ENCODE results near the gene TRIM2. TPM values are rescaled to one million over a fixed set of nuclear protein-coding genes. Genes with fewer than 3 reads are reported as not detected.

TRIM2 gene
- total RNA-seq, 1 donor from 2014 or later: 0.42 TPM

DNA sequence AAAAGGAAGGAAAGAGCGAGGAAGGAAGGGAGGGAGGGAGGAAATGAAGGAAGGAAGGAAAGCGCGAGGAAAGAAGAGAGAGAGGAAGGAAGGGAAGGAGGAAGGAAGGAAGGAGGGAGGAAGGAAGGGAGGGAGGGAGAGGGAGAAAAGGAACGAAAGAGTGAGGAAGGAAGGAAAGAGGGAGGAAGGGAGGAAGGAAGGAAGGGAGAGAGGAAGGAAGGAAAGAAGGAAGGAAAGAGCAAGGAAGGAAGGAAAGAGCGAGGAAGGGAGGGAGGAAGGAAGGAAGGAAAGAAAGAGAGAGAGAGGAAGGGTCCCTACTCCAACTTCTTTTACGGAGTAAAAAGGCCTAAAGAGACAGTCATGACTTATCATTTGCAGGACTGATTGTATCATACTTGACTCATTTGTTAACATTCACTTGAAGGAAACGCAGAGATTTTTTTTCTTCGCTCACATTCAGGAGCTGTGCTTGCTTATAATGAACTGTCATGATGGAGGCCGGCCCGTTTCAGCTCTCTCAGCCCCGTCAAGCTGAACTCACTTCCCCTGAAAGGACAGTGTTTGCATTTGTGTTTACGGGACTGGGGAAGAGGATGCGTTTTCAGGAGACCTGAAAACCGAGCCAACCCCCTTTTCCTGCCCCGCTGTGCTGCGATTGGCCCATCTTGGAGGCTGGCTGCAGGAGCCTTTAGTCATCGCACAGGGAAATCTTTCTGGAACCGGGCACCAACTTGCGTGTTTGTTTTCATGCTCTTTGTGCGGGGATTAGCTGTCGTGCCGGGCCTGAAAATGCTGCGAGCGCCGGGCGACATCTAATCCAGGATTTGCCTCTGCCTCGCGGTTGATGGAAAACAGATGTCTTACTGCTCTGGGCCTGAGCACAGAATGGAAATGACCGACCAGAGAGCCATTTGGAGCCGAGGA is 17.8 kb downstream of the TRIM2 start:
- intact Hi-C loops (cut with micrococcal nuclease): loop anchor here (1.0 to 5.0 kb wide), 2 partner anchors 27 to 65 kb away; no protein-coding TSS in a partner anchor

DNA sequence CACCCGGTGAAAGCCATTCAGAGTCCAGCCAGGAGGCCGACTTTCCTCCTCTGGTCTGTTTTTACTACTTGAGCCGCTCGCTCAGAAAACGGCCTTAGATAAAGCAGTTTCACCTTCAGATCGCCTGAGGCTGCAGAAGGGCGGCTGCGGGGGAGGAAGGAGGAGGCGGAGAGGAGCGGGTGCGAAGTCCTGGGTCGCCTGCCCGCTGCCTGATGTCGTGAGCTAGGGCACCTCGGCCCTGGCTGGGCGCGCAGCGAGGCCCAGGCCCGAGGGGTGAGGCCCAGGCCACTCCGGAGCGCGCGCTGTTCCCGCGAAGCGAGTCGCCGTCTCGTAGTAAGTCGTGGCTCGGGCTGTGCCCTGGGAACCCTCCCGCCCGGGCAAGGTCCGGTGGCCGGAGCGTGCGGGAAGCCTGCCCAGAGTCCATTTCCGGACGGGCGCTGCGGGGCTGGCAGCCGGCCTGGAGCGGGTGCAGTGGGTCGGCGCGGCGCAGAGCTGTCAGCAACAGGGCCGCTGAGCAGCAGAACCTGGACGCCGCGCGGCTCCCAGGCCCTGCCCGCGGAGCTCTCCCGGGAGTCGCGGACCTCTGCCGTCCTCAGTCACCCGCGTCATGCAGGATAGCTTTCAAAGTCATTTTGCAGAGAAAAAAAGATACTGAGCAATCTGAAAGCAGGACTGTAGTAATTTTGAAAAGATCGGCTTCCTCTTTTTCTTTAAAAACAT is 18.6 kb downstream of the TRIM2 start:
- intact Hi-C loops (cut with micrococcal nuclease): loop anchor here (1.0 to 5.0 kb wide), 2 partner anchors 26 to 66 kb away; no protein-coding TSS in a partner anchor

DNA sequence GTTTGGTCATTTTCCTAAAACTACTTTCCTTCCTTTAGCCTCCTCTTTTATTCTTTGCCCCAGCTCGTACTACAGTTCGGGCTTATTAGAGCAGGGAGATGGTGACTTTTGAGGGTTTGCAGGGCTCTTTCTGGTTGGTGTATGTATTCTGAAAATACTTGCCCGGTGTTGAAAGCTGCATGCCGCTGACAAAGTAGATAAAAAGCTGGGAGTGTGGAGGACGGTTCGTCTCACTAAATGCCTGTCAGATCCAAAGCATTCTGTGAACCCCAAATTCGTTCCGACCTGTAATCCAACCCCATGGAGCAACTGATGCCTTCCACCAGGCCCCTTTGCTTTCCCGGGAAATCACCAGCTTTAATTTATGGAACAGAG is 19.2 kb downstream of the TRIM2 start:
- intact Hi-C loops (cut with micrococcal nuclease): loop anchor here (5.0 kb wide), 1 partner anchor 66 kb away; no protein-coding TSS in a partner anchor

DNA sequence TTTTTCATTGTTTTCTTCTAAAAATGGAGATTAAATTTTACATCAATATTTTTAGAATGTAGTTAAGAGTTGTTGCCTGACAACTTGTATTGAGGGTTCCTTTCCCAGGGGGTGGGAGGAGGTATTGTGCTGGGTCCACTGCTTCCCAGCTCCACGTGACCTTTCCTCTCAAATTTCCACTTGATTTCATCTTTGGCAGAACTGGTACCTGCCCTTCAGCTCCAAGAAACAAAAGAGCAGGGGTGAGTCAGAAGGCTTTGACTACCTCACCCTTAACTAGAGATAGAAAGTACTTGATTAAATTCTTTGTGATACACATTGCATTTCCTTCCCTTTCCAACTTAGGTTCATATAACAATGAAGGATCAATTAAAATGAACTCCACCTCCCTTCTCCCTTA is 19.7 kb downstream of the TRIM2 start:
- intact Hi-C loops (cut with micrococcal nuclease): loop anchor here (5.0 kb wide), 1 partner anchor 67 kb away; no protein-coding TSS in a partner anchor

DNA sequence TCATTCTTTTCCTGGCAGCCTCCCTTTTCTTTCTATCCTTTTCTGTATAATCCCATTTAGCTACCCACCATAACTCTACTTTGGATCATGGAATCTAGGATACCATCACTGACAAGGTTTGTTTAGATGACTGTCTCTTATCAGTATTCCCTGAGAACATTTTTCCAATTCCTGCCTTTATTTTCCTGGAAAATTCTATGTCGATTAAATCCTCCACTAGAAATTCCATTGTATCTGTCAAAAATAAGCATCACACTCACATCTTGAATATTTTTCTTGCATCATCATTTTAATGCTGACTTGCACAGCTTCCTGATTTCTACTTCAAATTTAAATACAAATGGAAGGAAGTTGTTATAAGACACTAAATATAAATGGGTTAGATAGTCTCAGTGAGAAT is 20.2 kb downstream of the TRIM2 start:
- intact Hi-C loops (cut with micrococcal nuclease): loop anchor here (5.0 kb wide), 1 partner anchor 67 kb away; no protein-coding TSS in a partner anchor

DNA sequence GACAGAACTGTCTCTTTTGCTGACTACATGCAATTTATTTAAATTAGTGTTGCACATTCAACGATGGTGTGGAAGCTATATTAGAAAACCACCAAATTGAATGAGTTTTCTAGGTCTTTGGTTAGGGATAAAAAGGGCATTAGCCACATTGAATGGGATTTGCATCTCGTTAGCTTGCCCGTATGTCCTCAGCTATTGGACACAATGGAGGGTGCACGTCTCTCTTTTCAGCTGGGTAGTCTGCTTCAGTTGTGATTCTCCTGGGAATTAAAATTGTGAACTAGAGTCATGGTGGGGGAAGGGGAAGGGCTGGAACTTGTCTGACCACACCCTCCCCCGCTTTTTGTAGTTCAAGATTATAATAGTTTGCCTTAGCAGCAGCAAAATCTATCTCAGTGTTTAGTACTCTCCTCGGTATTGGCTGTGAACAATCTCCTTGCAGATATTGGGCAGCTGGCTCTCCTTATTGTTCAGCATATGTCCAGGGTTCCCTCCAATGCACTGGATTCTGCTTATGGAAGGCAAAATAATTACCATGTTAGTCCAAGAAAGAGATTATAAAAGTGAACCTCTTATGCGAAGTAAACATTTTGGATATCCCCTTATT is 23.3 kb downstream of the TRIM2 start:
- intact Hi-C loops (cut with micrococcal nuclease): no loop called here

DNA sequence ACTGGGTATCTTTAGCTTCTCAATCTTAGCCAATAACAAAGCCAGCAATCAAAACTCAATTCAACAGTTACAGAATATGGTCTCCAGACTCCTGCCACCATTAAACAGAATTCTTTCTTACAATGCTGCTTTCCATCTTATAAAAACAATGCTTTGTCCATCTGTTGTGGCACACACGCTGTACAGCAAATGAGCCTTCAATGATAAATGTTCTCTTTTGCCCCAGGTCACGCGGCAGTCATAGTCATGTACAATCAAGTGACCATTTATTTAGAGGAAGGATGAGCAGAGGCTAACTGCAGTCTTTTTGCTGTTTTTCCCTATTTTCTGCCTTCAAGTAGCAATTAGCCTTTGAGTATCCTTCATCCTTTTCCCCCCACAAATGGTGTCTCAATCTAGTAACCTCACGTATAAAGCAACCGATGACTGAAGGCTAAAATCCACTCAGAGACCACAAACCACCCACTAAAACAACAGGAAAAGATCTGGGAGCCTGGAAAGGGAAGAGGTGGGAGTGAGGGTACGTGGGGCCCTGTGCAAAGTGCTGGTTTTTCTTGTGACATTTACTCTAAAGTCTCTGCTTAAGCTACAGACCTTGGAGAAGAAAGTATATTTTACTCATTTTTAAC is 24.4 kb downstream of the TRIM2 start:
- intact Hi-C loops (cut with micrococcal nuclease): no loop called here

DNA sequence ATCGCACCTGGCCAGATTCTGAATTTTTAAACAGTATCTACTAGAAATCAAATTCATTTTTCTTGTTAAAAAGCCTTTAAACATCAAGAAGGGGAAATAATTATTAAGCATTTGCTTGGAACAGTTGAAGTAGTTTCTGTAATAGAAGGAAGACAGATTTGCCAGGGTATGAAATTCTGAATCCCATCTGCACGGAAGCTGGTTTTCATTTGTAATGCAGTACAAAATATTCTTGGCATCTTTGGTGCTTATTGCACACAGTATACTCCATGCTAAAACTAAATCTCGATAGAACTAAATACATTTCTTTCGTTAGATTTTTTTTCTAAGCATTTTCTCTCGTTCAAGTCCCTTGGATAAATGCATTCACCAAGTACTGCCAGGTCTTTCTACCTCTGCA is 25.3 kb downstream of the TRIM2 start:
- intact Hi-C loops (cut with micrococcal nuclease): no loop called here

DNA sequence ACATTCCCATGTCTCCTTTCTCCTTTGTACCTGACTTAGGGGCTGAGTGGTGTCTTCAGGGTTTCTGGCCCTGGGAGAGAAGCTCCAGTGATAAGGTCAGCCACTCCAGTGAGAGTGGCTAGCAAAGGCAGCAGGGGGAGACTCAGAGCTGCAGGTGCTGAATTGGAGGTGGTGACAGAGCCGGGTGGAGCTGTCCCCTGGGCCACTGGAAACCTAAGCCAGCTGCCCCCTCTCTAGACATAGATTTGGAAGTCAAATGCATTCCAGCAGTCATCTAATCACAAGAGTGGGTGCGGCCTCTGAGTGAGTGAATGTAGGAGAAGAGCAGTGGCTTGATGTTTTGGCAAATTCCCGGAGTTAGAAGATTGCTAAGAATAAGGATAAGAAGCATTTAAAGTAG is 28.5 kb downstream of the TRIM2 start:
- intact Hi-C loops (cut with micrococcal nuclease): no loop called here

DNA sequence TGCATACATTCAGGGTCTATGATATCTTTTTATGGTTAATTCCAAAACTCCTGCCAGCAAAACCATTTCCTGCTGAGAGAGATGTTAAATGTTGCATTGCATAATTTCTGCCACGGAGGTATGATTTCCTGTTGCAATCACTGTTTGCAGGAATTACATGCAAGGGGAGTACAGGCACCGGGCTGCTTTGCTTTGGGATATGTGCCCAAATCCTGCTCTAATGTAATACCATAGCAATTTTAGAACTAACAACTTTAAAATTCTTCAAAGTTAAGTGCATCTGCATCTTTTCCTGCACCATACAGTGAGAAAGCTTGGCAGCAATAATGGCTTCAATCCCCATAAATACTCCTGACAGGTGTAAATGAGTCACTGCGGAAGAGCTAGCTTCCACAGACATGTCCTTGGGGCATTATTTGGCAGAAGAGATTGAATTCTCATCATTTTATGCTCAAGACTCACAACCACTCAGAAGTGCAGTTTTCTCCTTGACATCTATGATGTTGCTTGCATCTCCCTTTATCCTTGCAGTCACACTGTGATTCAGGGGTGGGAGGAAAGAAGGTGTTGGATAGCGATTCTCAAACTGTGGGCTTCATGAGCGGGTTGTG is 29.6 kb downstream of the TRIM2 start:
- intact Hi-C loops (cut with micrococcal nuclease): no loop called here

DNA sequence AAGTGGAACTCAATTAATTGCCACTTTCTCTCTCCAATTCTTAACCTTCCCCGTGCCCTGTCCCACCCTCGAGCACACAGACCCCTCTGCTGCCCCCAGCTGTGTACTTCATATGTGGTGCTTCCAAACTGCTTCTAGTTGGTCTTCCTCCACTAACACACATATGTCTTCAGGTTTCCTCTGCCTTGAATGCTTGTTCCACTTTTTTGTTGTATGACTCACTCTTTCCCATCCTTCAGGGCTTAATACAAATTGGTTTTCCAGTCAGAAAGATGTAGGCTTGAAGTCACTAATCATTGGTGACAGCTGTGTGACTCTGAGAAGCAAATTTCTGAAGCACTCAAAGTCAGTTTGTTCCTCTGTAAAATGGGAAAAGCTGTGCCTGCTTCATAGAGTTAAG is 30.6 kb downstream of the TRIM2 start:
- intact Hi-C loops (cut with micrococcal nuclease): no loop called here

DNA sequence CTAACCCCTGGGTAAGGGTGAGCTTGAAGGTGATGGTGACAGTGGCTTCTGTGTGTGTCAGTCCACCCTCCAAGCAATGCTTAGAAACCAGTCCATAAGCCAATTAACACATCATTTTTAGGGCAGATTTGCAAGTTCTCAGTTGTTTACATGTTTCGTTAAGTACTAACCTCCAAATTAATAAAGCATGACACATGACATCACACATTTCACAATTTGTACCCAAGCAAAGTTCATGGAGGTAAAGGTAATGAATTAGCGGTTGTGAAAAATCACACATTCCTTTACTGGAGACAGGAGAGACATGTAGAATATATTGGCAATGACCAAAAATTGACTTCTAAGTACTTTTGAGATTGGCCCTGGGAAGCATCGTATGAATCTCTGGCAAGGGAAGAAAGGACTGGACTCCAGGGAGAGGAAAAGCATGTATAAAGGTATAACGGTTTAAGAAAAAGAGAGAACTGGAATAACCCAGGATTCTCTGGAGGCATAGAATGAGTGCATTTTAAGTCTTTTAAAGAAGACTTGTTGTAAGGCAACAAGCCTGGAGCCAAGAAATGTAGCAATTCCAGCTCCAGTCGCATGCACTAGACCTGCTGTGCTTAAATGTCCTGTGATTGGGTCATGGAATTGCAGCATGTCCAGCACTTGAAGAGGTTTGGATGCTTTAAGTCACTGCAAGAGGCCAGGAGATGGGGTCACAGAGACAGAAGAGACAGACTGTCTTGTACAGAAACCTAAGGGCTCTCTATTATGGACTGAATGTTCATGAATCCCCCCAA is 34.1 kb downstream of the TRIM2 start:
- intact Hi-C loops (cut with micrococcal nuclease): no loop called here

DNA sequence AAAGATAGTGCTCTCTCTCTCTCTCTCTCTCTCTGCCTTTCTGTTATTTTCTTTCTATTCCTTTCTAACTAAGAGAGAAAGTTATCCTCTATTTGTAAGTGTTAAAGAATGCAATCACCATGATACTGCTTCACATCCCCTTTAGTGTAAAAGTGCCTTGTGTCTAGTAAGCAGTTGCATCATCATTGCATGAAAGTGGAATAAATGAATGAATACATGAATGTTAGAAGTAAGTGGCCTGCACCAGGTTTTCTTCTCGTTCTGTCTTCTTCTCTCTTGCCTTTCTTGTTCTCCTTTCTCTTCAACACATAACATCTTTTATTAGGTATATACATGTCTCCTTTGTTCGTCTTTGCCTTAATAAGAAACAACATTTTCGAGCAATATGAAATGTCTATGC is 35.2 kb downstream of the TRIM2 start:
- intact Hi-C loops (cut with micrococcal nuclease): no loop called here

DNA sequence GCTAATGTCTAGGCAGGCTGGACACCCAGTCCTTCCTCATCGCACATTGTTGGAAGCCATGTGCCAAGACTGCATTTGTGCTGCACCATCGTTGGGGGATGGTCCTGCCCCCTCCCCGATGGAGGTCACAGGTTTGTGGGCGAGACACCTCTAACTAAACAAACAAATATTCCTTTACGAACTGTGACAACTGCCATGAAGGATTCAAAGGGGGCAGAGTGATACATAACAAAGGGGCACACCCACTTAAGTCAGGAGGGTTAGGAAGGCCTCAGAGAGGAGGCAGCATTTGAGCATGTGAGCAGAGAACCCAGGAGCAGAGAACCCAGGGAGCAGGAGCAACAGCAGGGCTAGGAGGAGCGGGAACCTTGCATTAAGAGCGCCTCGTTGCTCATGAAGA is 37.1 kb downstream of the TRIM2 start:
- intact Hi-C loops (cut with micrococcal nuclease): no loop called here

DNA sequence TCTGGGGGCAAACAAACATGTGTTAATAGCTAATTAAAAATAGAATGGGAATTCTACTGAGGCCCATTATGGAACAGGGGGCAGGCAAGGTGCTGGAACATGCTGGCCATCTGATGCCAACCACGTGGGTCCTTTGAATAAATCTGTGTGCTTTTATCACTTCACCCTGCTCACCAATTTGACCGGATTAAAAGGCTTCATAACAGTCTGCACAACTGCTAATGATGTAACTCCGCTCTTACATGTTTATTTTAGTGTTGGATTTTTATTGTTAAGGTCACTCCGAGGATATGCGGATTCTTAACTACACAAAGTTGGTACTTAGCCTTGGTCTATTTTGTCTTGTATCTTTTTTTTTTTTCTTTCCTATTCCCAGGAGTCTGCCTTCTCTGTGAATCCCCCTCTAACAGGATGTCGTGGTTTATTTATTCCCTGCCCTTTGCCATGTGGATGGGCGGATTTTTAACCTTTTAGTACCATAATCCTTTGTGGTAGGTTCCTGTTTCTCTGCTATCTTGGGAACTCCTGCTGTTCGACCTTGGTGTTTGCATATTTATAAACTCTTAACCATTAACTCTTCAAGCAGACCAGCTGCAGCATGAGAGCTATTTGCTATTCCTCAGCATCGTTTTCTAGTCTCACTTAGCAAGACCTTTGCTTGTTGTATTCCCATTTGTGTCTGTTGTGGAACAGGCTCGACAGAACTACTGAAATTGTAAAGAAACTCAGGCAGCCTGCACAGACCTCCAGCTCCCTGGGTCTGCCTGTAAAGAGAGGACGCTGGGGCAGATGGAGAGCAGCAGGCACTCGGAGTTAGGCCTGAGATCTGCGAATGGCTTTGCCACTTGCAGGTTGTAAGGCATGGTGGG is 38.0 kb downstream of the TRIM2 start:
- intact Hi-C loops (cut with micrococcal nuclease): no loop called here

DNA sequence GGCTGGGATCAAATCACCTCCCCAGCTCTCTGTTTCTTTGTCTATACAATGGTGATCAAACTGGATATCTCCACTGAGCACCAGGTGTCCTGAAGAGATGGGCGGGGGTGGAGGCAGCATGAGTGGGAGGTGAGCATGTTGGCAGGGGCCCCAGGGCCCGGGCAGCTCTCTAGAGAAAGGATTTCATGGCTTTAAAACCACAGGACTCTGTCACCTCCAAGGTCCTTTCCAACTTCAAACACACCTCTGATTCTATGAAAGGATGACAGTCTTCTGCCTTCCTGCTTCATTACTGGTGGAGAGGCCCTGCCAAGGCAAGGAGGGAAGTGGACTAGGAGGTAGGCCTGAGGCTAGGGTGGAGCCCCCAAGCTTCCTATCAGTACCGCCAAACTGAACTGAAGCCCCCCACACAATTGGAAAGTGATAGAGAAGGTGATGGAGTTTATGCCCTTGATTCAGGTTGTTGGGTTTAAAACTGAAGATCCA is 38.6 kb downstream of the TRIM2 start:
- intact Hi-C loops (cut with micrococcal nuclease): no loop called here

DNA sequence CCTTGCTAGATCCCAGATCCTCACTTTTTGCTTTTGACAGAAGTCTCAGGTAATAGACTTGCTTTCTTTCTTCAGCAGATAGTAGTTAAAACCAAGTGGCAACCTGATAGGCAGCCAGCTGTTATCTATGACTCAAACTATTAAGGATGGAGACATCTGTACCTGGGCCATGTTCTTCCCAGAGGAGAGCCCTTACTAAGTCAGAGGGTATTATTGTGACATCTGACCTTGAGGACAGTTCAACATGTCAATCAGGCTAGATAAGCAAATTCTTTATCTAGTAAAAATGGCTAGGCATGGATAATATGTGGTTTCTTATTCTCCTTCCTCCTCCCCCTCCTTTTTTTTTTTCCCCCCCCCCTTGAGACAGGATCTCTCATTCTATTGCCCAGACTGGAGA is 39.2 kb downstream of the TRIM2 start:
- intact Hi-C loops (cut with micrococcal nuclease): no loop called here

DNA sequence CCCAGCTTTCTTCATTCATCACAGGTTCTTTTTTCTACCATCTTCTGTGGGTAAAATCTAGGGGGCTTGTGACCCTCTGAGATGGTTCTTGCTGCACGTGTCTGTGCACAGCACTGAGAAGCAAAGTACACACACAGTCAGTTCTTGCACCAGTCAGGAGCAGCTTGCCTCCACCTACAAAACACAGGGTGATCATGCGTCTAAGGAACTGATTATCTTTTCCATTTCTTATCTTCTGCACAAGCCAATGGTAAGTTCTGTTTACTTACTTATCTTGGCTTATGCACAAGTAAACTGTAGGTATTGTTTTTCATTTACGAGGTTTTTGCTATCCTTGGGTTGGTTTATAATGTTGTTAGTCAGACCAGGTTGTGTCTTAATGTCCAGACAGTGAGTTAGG is 40.7 kb downstream of the TRIM2 start:
- intact Hi-C loops (cut with micrococcal nuclease): no loop called here

DNA sequence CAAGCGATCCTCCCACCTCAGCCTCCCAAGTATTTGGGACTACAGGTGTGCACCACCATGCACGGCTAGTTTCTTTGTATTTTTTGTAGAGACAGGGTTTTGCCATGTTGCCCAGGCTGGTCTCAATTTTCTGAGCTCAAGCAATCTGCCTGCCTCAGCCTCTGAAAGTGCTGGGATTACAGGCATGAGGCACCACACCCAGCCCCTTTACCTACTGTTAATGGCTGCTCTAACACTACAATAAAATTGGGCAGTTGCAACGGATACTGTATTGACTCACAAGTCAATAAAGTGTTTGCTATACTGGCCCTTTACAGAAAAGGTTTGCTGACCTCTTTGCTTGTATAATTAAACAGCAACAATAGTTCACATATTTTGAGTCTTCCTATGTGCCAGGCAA is 41.5 kb downstream of the TRIM2 start:
- intact Hi-C loops (cut with micrococcal nuclease): no loop called here
